RWPE1 (cell line): Measurements from ENCODE around the gene SUGCT.
"Not testable (repeated sequence)": the region's sequence is repeated elsewhere in the genome, so short reads cannot be mapped to it uniquely, and the experiment has no call there.

Experiments
- CTCF ChIA-PET: fragments of 350-600 bp; sonication (Branson Sonifier 250); formaldehyde crosslinking; extraction: SDS; loops from one replicate; lab custom pipeline; 2021; lab: Yijun Ruan, JAX
- POLR2A ChIA-PET: fragments of 400-600 bp; formaldehyde crosslinking; extraction: SDS; loops from one replicate; lab custom pipeline; 2020; ENCODE audit warnings: antibody characterized with exemption; ENCODE audit not compliant: low non-redundant PET; lab: Yijun Ruan, JAX
- DNase-seq: peaks from one replicate; pipeline ENCODE4 v3.0.0; 2012; ENCODE audit warnings: low spot score
- H3K27ac ChIP-seq: fragments of 450-650 bp; 2 replicates; pipeline ENCODE4 v1.5.1; 2017
- TF ChIP-seq, protein P1 (sequence below): fragments of 450-650 bp; conservative IDR thresholded peaks from 2 replicates; pipeline ENCODE4 v1.5.1; 2017; ENCODE audit warnings: low read depth, mild to moderate bottlenecking

SUGCT gene

DNA sequence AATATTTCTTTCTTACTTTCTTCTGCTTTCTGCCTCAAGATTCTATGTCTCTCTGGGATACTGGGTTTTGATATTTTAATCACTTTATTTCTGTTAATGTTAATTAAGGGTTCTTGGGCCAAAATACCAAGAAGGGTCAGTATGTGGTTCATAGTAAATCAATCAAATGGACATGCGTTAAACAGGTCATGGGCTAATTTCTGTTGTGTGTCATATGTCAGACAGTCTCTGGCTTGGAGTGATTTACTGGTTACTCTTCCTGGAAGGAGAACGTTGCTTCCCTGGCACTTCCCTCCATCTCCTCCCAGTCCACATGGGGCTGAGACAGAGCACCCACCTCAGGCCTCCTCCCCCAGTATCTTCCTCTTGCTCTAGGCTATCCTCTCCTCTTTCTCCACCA, 489.1 kb downstream of the SUGCT start:
- no peak overlapping the region for H3K27ac ChIP-seq
- TF ChIP-seq, protein P1, sequence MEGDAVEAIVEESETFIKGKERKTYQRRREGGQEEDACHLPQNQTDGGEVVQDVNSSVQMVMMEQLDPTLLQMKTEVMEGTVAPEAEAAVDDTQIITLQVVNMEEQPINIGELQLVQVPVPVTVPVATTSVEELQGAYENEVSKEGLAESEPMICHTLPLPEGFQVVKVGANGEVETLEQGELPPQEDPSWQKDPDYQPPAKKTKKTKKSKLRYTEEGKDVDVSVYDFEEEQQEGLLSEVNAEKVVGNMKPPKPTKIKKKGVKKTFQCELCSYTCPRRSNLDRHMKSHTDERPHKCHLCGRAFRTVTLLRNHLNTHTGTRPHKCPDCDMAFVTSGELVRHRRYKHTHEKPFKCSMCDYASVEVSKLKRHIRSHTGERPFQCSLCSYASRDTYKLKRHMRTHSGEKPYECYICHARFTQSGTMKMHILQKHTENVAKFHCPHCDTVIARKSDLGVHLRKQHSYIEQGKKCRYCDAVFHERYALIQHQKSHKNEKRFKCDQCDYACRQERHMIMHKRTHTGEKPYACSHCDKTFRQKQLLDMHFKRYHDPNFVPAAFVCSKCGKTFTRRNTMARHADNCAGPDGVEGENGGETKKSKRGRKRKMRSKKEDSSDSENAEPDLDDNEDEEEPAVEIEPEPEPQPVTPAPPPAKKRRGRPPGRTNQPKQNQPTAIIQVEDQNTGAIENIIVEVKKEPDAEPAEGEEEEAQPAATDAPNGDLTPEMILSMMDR, result no peak
- ChIA-PET CTCF (no interaction called here), POLR2A (no interaction called here)
- DNase-seq, result no peak

DNA sequence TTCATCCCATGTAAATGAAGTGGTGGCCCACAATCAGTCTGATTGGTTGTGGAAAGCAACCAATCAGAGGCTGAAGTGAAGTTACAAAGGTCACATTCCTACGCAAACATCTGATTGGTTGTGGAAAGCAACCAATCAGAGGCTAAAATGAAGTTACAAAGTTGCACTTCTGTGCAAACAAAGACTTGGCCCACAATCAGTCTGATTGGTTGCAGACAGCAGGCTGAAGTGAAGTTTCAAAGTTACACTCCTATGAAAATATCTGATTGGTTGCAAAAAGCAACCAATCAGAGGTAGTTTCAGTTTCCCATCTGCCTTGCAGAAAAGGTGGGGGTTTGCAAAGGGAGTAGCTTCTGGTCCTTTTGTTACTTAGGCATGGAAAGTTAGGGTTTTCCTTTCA, 492.6 kb downstream of the SUGCT start:
- DNase-seq, H3K27ac ChIP-seq, CTCF ChIA-PET, POLR2A ChIA-PET: not testable (repeated sequence)

DNA sequence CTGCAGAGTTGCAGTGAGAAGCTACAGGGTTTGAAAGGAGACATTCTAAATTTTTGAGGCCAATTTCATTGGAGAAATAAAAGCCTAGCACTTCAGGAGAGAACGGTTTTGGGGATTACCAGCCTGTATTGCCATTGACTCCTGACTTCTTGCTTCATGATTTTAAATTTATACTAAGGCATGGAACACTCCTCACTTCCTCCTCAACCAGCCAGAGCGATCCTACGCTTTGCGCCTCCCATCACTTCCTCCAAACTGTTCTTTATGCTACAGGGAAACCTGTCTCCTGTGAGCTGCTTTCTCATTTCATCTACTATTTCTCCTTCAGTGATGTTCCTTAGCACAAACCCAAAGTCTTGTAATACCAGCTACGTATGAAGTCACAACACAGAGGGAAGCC, 495.1 kb downstream of the SUGCT start:
- no peak overlapping the region for H3K27ac ChIP-seq
- DNase-seq, result no peak
- CTCF ChIA-PET, result interaction anchor here (0.6 to 0.7 kb wide), 2 partner anchors 13 to 106 kb away, joined by 3 to 4 read pairs; no protein-coding TSS in a partner anchor
- POLR2A ChIA-PET, result no interaction called here
- TF ChIP-seq, protein P1, result no peak

DNA sequence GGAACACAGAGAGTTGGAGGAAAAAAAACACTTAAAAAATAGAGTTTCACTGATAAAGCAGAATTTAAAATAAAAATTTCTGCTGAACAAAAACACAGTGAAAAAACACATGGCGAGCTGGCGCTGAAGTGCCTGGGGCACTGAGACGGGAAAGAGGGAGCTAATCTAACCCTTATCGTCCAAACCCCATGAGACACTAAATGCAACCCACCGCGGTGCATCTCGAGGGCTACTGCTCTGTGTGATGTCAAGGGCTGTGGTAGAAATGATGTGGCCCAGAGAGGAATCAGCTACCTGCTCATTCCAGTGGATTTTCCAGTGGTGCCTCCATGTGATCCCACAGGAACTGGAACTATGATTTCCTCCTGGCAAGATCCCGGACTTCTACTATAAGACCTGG, 499.3 kb downstream of the SUGCT start:
- no peak for DNase-seq
- TF ChIP-seq, protein P1, result no peak
- ChIA-PET POLR2A (no interaction called here), CTCF (no interaction called here)
- H3K27ac ChIP-seq, result no peak overlapping the region

DNA sequence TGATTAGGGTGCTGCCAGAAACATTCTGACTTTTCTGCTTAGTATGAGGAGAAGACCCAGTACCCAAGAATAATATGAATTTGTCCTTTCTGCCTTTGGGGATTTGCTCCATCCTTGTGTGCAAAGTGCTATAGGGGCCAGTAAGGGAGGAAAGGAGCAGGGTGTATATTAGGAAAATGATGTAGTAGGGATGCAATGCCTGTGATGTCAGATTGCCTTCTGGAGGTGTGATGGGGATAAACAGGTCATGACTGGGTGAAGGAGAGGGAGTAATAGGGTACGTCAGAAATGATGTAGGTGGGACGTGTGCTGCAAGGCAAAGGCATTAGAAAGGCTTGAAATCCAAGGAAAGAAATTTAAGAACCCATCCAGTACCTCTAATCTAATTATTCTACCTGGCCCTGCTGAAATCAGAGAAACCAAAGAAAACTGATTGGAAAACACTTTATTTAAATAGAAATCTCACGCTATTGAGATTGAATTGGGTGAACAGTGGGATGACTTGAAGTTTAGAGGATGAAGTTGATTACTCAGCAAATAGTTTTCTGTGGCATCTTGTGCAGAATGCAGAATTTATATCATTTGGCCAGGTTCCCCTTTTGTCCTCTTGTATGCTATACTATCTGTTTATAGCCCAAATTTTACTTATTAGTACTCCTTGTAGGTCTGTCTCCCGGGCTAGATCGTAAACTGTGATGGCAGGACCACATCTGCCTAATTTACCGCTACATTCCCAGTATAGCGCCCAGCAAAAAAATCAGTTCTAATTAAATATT, 503.9 kb downstream of the SUGCT start:
- no peak for DNase-seq
- CTCF ChIA-PET, result interaction anchor here (0.6 kb wide), 2 partner anchors 130 to 187 kb away, joined by 3 to 4 read pairs; no protein-coding TSS in a partner anchor
- H3K27ac ChIP-seq, result no peak overlapping the region
- POLR2A ChIA-PET, result no interaction called here
- TF ChIP-seq, protein P1, result no peak

DNA sequence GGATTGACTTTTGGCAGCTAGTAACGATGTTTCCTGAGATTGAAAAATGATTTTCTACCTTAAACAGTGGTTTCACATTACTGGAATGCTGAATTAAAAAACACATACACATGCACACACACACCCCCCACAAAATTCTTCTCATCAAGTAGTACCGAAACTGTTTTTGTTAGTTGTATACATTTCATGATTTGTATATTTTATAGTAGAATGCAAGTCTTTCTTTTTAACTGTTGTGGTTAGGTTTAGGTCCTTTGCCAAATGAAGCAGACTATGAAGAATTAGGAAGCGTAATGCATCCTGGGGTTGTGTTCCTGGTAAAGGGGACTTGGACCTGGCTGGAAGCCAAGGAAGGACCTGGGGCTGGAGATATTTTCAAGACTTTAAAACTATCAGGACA, 505.8 kb downstream of the SUGCT start:
- CTCF ChIA-PET, result no interaction called here

More for the DNA sequence above, 505.8 kb downstream of the SUGCT start:
- no peak for DNase-seq
- POLR2A ChIA-PET, result no interaction called here
- TF ChIP-seq, protein P1, result no peak
- no peak overlapping the region for H3K27ac ChIP-seq
